GM18861 (cell line): Measurements from ENCODE around the gene ZBTB20.
"Not testable (repeated sequence)": the region's sequence is repeated elsewhere in the genome, so short reads cannot be mapped to it uniquely, and the experiment has no call there.

Experiments
- ATAC-seq: cut with Tn5 transposase; IDR thresholded peaks from one replicate; pipeline ENCODE4 v1.9.1; 2021; ENCODE audit not compliant: unreplicated experiment

The ZBTB20 gene

DNA sequence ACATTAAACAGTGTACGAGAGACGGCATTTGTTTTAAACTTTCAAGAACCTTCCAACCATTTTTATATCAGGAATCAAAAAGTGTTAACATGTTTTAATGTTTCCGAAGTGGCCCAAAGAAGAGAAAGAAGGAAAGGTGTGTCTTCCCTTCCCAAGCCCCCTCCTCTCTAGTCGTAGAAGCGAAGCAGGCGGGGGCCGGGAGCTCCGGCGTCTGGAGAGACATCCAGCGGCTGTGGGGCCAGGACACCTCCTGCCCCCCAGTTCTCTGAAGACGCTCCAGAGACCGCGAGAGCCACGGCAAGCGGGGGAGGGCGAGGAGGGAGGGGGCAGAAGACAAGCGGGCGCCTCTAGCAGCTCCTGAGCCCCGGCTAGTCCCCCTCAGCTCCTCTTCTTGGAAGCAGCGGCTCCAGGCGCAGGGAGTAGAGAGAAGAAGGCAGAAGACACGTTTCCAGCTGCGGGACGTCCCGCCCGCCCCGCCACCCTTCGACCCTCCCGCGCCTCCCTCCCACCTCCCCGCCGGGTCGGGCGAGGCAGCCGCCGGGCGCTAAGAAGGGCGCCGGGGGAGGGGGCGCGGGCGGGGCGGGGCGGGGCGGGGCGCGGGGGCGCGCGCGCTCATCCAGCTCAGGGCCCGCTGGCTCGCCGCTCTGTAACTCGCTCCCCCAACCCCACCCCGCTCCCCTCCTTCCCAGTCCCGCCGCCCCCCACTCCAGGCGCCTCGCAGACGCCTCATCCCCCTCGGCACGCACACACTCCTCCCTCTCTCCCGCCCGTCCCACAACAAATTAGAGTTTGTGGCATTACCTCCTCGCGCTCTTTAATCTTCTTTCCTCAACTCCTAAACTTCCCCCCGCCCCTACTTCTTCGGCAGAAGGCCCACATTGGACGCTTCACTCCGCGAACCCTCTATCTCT is at the start of gene ZBTB20:
TSS of gene ZBTB20 (minus strand) at position 871 of the 911 bp plus-strand sequence.
- ATAC-seq, result peak; percentile 9

DNA sequence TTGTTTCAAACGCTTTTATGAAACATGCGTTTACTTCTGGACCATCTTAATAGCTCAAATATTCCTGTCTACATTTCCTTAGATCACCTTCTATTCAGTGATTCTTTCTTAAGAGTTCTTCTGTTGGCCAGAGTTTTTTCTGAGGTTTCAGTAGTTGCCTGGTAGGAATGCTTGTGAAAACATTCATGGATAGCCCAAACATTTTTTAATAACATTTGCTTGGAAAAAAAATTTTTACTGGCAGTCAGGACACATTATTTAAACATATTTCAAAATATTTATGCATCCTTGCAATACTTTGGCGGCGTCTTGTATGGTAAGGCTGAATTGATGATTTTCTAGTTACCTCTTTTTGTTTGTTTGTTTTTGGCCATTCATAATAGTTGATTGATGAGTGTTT is 47.4 kb upstream of the ZBTB20 start:
- ATAC-seq, result no peak

DNA sequence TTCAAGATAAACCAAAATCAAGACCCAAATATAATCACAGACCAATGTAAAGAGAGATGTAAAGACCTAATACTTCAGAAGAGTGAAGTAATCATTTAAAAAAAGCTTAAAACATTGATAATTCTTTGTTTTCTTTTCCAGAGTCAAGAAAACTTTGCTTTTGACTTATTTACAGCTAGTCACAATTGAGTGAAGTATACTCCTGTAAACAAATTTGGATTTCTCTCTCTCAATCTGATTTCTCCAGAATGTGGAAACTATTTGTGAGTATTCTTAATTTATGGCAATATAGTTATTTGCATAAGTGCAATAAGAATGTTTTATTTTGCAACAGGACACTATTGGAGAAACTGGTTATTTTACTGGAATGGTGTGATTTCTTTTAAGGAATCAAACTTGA is 43.7 kb upstream of the ZBTB20 start:
- no peak for ATAC-seq

DNA sequence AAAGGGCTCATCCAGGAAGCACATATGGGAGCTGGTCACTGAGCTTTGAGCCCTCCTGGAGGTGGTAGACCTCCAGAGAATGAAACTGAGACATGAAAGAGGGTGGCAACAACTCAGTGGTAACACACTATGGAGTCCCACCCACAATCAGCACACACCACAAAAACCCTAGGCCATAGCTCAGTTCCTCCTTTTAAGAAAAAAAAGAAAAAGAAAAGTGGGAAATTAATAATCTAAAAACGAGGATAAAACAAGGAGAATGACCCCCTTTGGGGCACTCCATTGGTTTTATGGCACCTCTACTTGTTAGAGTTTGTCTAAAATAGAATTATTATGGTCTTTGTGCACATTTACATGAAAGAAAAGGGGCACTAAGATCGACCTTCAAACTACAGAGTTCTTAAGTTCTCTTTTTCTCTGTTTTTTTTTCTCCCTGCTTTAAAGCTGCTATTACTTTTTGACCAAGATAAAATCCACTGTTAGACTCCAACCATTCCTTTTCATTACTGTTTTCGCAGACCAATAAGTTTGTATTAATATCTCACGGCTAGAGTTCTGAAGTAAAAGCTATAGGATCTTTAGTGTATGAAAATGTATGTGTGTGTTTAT is 40.2 kb upstream of the ZBTB20 start:
- peak; percentile 99 for ATAC-seq

DNA sequence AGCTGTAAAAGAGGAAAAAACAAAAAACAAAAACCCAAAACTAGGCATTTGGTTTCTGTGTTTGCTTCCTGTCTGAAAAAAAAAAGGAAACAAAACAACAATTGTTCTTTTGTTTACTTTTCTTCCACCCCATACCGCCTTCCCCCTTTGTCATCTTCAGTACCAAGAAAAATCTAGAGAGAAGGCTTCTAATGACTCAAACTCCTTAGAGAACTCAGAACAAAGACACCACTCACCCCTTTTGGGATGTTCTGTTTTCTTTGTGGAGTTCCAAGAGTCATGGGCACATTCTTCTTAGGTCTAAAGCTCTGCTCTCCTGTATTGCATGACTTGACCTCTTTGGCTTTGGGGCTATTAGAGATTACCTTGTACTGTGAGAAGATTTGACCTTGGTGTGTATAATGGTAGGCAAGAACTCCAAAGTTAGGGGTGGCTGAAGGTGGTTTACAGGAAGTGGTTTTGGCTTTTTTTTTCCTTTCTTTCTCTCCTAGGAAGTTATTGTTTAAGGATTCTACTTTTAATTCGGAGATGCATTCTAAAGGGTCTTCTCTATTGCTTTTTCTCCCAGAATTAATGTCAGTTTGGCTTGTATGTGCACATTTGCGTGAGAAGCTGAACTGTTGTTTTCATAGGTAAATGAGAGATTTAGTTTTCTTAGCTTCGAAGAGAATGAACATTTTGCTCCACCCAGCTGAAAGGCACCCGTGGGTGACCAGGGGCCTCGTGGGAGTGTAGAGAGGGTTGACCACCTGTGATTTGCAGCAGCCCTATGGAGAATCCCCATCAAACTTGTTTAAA is 39.5 kb upstream of the ZBTB20 start:
- ATAC-seq, result peak; percentile 37

DNA sequence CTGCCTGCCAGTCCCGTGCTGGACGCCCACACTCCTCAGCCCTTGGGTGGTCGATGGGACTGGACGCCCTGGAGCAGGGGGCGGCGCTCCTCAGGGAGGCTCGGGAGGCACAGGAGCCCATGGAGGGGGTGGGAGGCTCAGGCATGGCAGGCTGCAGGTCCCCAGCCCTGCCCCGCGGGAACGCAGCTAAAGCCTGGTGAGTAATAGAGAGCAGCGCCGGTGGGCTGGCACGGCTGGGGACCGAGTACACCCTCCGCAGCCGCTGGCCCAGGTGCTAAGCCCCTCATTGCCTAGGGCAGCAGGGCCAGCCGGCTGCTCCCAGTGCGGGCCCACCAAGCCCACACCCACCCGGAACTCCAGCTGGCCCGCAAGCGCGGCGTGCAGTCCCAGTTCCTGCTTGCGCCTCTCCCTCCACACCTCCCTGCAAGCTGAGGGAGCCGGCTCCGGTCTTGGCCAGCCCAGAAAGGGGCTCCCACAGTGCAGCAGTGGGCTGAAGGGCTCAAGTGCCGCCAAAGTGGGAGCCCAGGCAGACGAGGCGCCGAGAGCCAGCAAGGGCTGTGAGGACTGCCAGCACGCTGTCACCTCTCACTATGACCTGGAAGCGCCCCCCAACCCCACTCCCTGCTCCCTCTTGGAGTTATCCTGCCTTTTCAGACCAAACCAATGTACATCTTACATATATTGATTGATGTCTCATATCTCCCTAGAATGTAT is 37.9 kb upstream of the ZBTB20 start:
- ATAC-seq, result not testable (repeated sequence)

DNA sequence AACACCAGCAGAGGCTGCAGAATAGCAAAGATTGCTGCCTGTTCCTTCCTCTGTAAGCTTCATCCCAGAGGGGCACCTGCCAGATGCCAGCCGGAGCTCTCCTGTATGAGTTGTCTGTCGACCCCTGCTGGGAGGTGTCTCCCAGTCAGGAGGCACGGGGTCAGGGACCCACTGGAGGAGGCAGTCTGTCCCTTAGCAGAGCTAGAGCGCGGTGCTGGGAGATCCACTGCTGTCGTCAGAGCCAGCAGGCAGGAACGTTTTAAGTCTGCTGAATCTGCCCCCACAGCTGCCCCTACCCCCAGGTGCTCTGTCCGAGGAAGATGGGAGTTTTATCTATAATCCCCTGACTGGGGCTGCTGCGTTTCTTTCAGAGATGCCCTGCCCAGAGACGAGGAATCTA is 31.8 kb upstream of the ZBTB20 start:
- not testable (repeated sequence) for ATAC-seq

DNA sequence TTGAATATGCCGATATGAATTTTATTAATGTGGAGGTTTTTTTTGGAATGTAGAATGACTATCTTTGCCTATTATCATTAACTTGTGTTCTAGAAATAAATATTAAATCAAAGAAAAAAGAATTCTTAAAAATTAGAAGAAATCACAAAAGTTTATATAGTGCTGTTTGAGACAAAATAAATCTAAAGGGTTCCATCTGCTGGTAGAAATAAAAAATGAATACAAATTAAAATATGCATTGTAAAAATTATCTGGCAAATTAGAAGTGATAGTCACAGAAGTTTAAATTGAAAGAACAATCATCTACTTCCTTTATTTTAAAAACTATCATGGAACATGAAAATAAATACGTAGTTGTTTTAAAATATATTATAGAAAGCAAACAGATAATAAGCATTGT is 22.7 kb upstream of the ZBTB20 start:
- no peak for ATAC-seq

DNA sequence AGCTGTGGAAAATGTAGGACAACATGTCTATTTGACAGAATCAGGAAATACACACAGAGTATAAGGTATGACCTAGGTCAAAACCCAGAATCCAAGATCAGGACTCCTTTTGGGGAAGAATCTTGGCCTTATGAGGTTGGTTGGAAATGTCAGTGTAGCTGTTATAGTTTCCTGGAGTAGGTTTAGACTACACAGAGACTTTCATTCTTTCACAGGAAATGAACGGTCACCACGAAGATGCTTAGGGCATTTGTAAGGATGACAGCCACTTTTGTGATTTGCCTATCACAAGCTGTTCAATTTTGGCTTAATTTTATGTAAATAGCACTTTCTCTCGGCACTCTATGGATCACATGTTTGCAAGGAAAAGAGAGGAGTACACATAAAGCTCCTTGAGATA is 18.6 kb upstream of the ZBTB20 start:
- no peak for ATAC-seq

DNA sequence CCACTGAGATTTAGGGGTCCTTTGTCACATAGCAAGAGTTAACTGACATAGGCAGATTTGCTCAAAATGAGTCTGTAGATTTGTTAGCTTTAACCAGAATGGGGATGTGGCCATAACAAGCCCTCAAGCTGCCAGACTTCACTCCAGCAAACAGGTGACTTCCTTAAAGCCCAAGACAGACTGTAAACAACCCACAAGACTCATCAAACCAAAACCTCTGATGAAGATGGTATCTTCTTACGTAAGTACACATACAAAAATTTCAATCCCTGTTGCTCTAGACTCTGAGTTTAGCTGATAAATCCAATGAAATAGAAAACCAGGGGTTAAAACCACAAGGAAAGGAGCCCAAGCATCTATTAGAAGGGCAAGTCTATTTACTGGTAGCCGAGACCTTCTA is 18.2 kb upstream of the ZBTB20 start:
- no peak for ATAC-seq

DNA sequence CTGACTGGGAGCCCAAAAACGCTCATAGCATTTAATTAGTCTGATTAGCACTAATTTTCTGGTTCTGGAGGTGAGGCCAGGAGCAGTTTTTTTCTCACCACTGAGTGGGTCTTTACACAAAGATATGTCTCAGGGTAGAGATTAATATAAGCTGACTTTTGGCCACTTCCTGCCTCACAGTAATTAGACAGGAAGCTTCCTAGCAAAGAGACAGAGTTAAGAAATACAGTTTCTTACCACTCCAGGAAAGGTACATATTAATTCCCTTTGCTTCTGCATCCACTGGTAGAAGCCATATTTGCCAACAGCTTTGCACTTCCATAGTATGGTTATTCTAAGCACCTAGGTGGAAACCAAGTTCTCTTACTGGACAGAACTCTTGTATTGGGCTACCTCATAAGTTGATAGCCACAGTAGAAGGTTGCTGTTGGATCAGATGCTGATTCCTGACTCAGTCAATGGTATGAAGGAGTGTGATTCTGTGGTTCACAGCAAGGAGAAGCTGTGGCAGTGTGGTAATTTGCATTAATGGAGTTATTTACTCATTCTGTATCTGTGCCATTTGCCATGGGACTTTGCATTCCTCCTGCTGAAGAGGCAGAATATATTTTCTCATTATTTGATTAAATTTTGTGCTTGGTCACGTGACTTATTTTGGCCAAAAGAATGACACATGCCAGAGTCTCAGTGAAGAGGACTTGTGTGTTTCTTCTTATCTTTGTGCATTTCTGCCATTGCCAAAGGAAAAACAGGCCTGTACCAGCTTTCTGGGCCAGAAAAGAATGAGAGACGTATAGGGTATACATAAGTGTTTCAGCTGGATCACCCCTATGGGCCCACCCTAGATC is 17.5 kb upstream of the ZBTB20 start:
- ATAC-seq, result no peak

DNA sequence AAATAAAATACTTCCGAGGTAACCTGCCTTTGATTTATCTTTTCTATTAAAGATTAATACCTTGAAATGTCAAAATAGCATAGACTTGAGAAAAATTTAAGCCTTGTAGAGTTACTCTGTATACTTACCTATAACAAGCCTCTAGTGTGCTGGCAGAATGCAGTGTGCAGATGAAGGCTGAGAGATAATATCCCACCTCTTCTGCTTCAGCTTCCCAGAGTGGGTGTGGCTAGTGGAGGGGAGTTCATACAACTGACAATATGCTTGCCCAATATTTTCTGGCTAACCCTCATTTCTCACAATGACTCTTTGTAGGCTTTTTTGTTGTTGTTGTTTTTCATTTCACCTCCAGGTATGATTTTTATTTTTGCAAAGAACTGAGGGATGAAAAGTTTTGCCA is 15.7 kb upstream of the ZBTB20 start:
- no peak for ATAC-seq

DNA sequence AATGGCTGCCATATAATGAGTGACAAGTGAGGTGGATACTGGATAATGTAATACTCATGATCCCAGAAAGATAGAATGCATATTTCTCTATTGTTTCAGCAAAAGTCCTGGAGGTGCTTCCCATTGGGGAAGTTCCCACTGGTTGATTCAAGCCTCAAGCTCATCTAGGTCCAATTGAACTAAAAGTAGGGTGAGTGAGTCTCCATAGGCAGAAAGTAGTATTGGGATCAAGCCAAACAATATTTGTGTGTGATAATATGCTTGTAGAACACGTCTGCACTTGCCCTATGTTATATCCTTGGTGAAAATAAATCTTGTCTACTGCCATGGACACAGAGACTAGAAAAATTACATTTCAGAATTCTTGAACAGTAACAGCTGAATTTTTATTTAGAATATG is 14.8 kb upstream of the ZBTB20 start:
- ATAC-seq, result no peak

DNA sequence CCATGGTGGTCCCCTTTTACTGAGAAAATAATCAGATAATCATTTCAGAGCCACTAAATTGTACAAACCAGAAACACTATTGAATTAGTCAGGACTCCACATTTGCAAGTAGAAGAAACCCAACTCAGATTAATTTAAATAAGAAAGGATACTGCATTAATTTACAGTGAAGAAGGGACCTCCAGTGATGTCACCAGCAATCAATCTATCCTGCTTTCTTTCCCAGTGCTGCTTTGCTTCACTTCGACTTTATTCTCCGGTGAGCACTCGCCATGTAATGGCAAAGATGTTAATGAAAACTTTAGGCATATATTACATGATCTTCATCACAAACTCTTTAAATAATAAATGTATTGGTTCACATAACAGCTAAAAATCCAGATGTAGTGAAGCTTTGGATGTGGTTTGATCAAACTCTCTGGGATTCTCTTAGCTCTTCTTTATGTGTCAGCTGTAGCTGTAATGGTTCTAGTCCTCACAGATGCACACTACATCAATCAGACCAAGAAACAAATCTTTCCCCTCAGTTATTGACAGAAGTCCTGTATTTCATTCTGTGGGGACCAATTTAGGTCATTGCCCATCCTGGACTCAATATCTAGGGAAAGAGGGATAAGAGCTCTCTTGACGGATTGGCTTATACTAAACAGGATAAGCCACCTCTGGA is 14.2 kb upstream of the ZBTB20 start:
- no peak for ATAC-seq

DNA sequence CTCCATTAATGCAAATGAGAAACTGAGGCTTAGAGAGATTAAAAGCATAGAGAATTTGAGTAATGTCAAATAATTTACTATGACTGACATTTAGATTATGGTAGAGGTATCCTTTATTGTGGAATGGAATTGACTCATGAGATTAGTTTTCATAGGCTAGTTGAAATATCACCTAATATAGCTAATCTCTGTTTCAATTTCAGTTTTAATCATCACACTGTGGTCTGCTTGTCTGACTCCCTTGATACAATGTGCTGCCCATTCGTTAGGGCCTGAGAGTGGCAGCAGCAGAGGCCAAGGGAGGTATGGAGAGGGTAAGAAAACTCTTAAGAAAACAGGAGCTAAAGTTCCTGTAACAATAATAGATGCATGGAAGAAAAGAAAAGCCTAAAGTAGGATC is 13.2 kb upstream of the ZBTB20 start:
- peak; percentile 100 for ATAC-seq

DNA sequence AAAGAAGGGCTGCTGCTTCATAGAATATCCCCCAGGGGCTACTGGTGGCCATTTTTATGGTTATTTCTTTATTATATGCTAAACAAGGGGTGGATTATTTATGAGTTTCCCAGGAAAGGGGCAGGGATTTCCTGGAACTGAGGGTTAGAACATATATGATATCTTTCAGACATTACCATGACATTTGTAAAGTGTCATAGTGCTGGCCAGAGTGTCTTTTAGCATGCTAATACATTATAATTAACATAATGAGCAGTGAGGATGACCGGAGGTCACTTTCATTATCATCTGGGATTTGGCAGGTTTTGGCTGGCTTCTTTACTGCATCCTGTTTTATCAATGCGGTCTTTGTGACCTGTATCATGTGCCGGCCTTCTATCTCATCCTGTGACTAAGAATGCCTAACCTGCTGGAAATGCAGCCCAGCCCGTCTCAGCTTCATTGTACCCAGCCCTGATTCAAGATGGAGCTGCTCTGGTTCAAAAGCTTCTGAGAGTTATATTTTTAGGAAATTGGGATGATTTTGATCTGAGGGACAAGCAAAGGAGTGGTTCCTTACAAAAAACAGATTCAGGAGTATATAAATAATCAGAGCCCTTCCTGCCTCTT is 9.1 kb upstream of the ZBTB20 start:
- no peak for ATAC-seq

DNA sequence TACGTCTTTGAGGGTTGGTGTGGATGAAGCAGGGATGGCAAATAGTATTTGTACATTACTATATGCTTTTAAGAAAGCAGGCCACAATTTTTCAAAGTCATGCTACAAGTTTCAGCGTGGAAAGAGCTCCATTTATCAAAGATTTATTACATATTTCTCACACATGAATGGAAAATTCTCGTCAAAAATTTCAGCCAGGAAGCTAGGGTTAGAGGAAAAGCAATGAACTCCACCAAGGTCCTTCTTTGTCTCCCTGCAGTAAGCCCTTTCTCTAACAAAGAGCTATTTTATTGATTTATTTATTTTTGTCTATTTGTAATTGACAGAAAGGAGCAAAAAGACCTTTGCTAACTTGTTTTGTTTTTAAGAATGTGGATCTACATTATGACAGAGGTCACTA is 7.5 kb upstream of the ZBTB20 start:
- no peak for ATAC-seq

DNA sequence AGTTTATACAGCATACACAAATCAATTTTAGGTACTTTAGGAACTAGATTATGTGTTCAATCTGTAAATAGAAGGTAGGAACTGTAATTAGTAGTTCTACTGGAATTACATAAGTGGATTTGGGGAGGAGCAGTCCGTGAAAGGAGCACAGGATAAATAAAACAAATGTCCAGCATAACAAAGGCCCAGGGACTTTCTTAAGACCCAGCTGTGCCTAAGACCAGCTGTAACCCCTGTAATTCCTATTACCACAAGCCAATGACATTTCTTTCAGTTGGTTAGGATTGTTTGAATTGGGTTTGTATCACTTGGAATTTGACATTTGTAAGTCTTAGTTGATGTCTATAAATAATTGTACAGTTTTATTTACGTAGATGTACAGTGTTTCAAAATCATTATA is 4.8 kb upstream of the ZBTB20 start:
- ATAC-seq, result no peak

DNA sequence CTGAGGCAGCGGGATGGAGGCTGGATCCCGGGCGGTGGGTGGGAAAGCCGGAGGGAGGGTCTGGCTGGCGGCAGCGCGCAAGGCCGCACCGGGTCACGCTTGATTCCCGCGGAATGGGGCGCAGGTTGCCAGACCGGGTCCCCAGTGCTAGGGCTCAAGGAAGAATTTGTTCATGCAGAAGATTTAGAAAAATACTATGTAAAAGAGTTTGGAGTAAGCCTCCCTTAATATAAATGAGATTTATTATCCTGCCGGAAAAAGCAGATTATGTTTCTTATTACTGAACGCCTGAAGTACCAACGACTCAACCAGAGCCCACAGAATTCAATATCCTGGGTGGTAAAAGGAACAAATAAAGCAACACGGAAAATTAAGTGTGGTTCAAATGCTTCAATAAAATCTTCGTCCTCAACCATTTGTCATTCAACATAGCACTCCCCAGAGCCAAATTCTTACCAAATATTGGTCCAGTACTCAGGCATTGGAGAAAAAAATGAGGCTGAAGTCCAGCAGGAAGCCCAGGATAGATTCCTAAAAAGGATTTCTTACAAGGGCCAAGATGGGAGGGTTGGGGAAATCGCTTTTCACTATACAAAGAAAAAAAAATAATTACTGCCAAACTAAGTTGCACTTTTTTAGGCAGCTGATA is 1.2 kb upstream of the ZBTB20 start:
- no peak for ATAC-seq
